ENCODE data around the gene MID1.

The MID1 gene

GRCh38 chrX:10512741-10513140 lies 107.6 kb downstream of the MID1 start:
- Histone ChIP-seq H3K27me3 (ENCODE audit: control insufficient read depth in 1 of 2, insufficient read depth in 1 of 2, low read length in 2 of 2) (no peaks in the 10 kb centered on the region), H3K27ac (ENCODE audit: low read length, poor library complexity, severe bottlenecking) (peak overlapping the region; percentile 88), H3K4ac (ENCODE audit: low read depth in 1 of 2, low read length in 2 of 2) (no peak overlapping the region), H4K8ac (ENCODE audit: low read length) (no peak overlapping the region), H3K4me3 (ENCODE audit: insufficient read depth in 1 of 2, low read depth in 1 of 2, low read length in 2 of 2) (no peak overlapping the region), H4K91ac (ENCODE audit: low read length) (no peak overlapping the region), H3K4me1 (ENCODE audit: control insufficient read depth, insufficient read depth, low read depth, low read length) (no peaks in the 10 kb centered on the region), H3K4me2 (ENCODE audit: low read length, poor library complexity, severe bottlenecking) (no peak overlapping the region), H3K36me3 (ENCODE audit: control insufficient read depth in 1 of 2, insufficient read depth in 2 of 2, low read depth in 1 of 2, low read length in 2 of 2) (no peaks in the 10 kb centered on the region), H2AFZ (ENCODE audit: low read depth, low read length) (no peak overlapping the region), H3K18ac (ENCODE audit: low read depth in 1 of 2, low read length in 2 of 2) (no peak overlapping the region), H3K79me1 (replicated peaks; ENCODE audit: low read length, poor library complexity, severe bottlenecking) (peaks cover 2% of the 10 kb centered on the region), H2AK5ac (ENCODE audit: low read length, severe bottlenecking) (no peak overlapping the region), H3K9me3 (ENCODE audit: control insufficient read depth, low read length) (no peaks in the 10 kb centered on the region), H2BK5ac (ENCODE audit: low read depth, low read length, poor library complexity, severe bottlenecking) (no peak overlapping the region), H3K9ac (ENCODE audit: low read length) (no peak overlapping the region), H3K23ac (ENCODE audit: low read length in 2 of 2) (no peak overlapping the region), H3K14ac (ENCODE audit: low read length in 2 of 2) (no peak overlapping the region), H2BK12ac (ENCODE audit: low read length in 2 of 2) (no peak overlapping the region), H2BK120ac (ENCODE audit: low read depth, low read length) (no peak overlapping the region), H2BK15ac (ENCODE audit: low read depth, poor library complexity, severe bottlenecking) (no peak overlapping the region)
- WGBS, result no CpG with 5 or more reads among the region's 3 CpGs
- no peak for DNase-seq

GRCh38 chrX:10512258-10512657 lies 108.1 kb downstream of the MID1 start:
- Histone ChIP-seq H2AK5ac (ENCODE audit: low read length, severe bottlenecking) (no peak overlapping the region), H4K8ac (ENCODE audit: low read length) (no peak overlapping the region), H3K4ac (ENCODE audit: low read depth in 1 of 2, low read length in 2 of 2) (no peak overlapping the region), H3K27me3 (ENCODE audit: control insufficient read depth in 1 of 2, insufficient read depth in 1 of 2, low read length in 2 of 2) (no peaks in the 10 kb centered on the region), H3K4me3 (ENCODE audit: insufficient read depth in 1 of 2, low read depth in 1 of 2, low read length in 2 of 2) (no peak overlapping the region), H3K4me1 (ENCODE audit: control insufficient read depth, insufficient read depth, low read depth, low read length) (no peaks in the 10 kb centered on the region), H4K91ac (ENCODE audit: low read length) (no peak overlapping the region), H3K36me3 (ENCODE audit: control insufficient read depth in 1 of 2, insufficient read depth in 2 of 2, low read depth in 1 of 2, low read length in 2 of 2) (no peaks in the 10 kb centered on the region), H3K9ac (ENCODE audit: low read length) (no peak overlapping the region), H3K23ac (ENCODE audit: low read length in 2 of 2) (no peak overlapping the region), H3K79me1 (replicated peaks; ENCODE audit: low read length, poor library complexity, severe bottlenecking) (peaks cover 2% of the 10 kb centered on the region), H3K4me2 (ENCODE audit: low read length, poor library complexity, severe bottlenecking) (no peak overlapping the region), H2AFZ (ENCODE audit: low read depth, low read length) (no peak overlapping the region), H3K27ac (ENCODE audit: low read length, poor library complexity, severe bottlenecking) (peak overlapping the region; percentile 88), H3K14ac (ENCODE audit: low read length in 2 of 2) (no peak overlapping the region), H2BK15ac (ENCODE audit: low read depth, poor library complexity, severe bottlenecking) (no peak overlapping the region), H3K9me3 (ENCODE audit: control insufficient read depth, low read length) (no peaks in the 10 kb centered on the region), H2BK5ac (ENCODE audit: low read depth, low read length, poor library complexity, severe bottlenecking) (no peak overlapping the region), H2BK120ac (ENCODE audit: low read depth, low read length) (no peak overlapping the region), H3K18ac (ENCODE audit: low read depth in 1 of 2, low read length in 2 of 2) (no peak overlapping the region), H2BK12ac (ENCODE audit: low read length in 2 of 2) (no peak overlapping the region)
- WGBS, result no CpG with 5 or more reads among the region's 1 CpG
- no peak for DNase-seq

DNA sequence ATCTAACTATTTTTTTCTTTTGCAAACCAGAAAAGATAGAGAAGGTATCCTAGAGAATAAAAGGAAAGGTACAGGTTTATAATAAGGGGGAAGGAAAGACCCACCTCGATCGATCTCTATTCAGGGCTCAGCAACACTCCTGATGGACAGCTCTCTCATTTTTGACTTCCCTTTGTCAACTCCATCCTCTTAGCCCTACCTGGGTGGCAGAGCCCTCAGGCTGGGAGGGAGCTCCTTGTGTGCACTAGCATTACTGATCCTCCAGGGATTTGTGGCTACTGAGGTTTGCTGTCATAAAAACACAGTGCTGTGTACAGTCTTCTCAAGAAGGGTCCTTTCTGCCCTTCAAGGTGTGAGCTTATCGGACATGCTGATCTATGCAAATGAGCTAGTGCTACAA lies 111.0 kb downstream of the MID1 start:
- no peak overlapping the region for H3K18ac ChIP-seq (ENCODE audit: low read depth in 1 of 2, low read length in 2 of 2)
- no peak for DNase-seq
- no peak overlapping the region for H2BK5ac ChIP-seq (ENCODE audit: low read depth, low read length, poor library complexity, severe bottlenecking)
- no CpG with 5 or more reads among the region's 3 CpGs for WGBS
- no peaks in the 10 kb centered on the region for H3K27me3 ChIP-seq (ENCODE audit: control insufficient read depth in 1 of 2, insufficient read depth in 1 of 2, low read length in 2 of 2)
- no peak overlapping the region for H3K4me2 ChIP-seq (ENCODE audit: low read length, poor library complexity, severe bottlenecking)
- no peak overlapping the region for H3K9ac ChIP-seq (ENCODE audit: low read length)
- H3K4me3 ChIP-seq (ENCODE audit: insufficient read depth in 1 of 2, low read depth in 1 of 2, low read length in 2 of 2), result no peak overlapping the region
- H4K91ac ChIP-seq (ENCODE audit: low read length), result no peak overlapping the region
- H3K14ac ChIP-seq (ENCODE audit: low read length in 2 of 2), result no peak overlapping the region
- no peak overlapping the region for H2AFZ ChIP-seq (ENCODE audit: low read depth, low read length)
- H3K79me1 ChIP-seq (replicated peaks; ENCODE audit: low read length, poor library complexity, severe bottlenecking), result peaks cover 2% of the 10 kb centered on the region
- no peak overlapping the region for H3K27ac ChIP-seq (ENCODE audit: low read length, poor library complexity, severe bottlenecking)
- H2BK15ac ChIP-seq (ENCODE audit: low read depth, poor library complexity, severe bottlenecking), result no peak overlapping the region
- H3K9me3 ChIP-seq (ENCODE audit: control insufficient read depth, low read length), result no peaks in the 10 kb centered on the region
- no peak overlapping the region for H4K8ac ChIP-seq (ENCODE audit: low read length)
- H3K23ac ChIP-seq (ENCODE audit: low read length in 2 of 2), result no peak overlapping the region
- no peak overlapping the region for H3K4ac ChIP-seq (ENCODE audit: low read depth in 1 of 2, low read length in 2 of 2)
- peaks cover 2% of the 10 kb centered on the region for H3K4me1 ChIP-seq (ENCODE audit: control insufficient read depth, insufficient read depth, low read depth, low read length)
- no peaks in the 10 kb centered on the region for H3K36me3 ChIP-seq (ENCODE audit: control insufficient read depth in 1 of 2, insufficient read depth in 2 of 2, low read depth in 1 of 2, low read length in 2 of 2)
- no peak overlapping the region for H2BK12ac ChIP-seq (ENCODE audit: low read length in 2 of 2)
- peak overlapping the region; percentile 87 for H2AK5ac ChIP-seq (ENCODE audit: low read length, severe bottlenecking)
- H2BK120ac ChIP-seq (ENCODE audit: low read depth, low read length), result no peak overlapping the region

GRCh38 chrX:10508891-10509290 lies 111.5 kb downstream of the MID1 start:
- no peak overlapping the region for H4K8ac ChIP-seq (ENCODE audit: low read length)
- peaks cover 2% of the 10 kb centered on the region for H3K79me1 ChIP-seq (replicated peaks; ENCODE audit: low read length, poor library complexity, severe bottlenecking)
- no peaks in the 10 kb centered on the region for H3K9me3 ChIP-seq (ENCODE audit: control insufficient read depth, low read length)
- H3K4me2 ChIP-seq (ENCODE audit: low read length, poor library complexity, severe bottlenecking), result no peak overlapping the region
- no peak overlapping the region for H3K9ac ChIP-seq (ENCODE audit: low read length)
- no peak overlapping the region for H3K18ac ChIP-seq (ENCODE audit: low read depth in 1 of 2, low read length in 2 of 2)
- H3K23ac ChIP-seq (ENCODE audit: low read length in 2 of 2), result no peak overlapping the region
- H2BK5ac ChIP-seq (ENCODE audit: low read depth, low read length, poor library complexity, severe bottlenecking), result no peak overlapping the region
- peaks cover 2% of the 10 kb centered on the region for H3K4me1 ChIP-seq (ENCODE audit: control insufficient read depth, insufficient read depth, low read depth, low read length)
- H2BK12ac ChIP-seq (ENCODE audit: low read length in 2 of 2), result no peak overlapping the region
- H3K14ac ChIP-seq (ENCODE audit: low read length in 2 of 2), result no peak overlapping the region
- no peak for DNase-seq
- no peaks in the 10 kb centered on the region for H3K36me3 ChIP-seq (ENCODE audit: control insufficient read depth in 1 of 2, insufficient read depth in 2 of 2, low read depth in 1 of 2, low read length in 2 of 2)
- no peak overlapping the region for H4K91ac ChIP-seq (ENCODE audit: low read length)
- no peak overlapping the region for H2BK15ac ChIP-seq (ENCODE audit: low read depth, poor library complexity, severe bottlenecking)
- no peak overlapping the region for H3K4me3 ChIP-seq (ENCODE audit: insufficient read depth in 1 of 2, low read depth in 1 of 2, low read length in 2 of 2)
- no peak overlapping the region for H2AFZ ChIP-seq (ENCODE audit: low read depth, low read length)
- no peaks in the 10 kb centered on the region for H3K27me3 ChIP-seq (ENCODE audit: control insufficient read depth in 1 of 2, insufficient read depth in 1 of 2, low read length in 2 of 2)
- H3K4ac ChIP-seq (ENCODE audit: low read depth in 1 of 2, low read length in 2 of 2), result no peak overlapping the region
- no peak overlapping the region for H3K27ac ChIP-seq (ENCODE audit: low read length, poor library complexity, severe bottlenecking)
- H2BK120ac ChIP-seq (ENCODE audit: low read depth, low read length), result no peak overlapping the region
- H2AK5ac ChIP-seq (ENCODE audit: low read length, severe bottlenecking), result no peak overlapping the region

Data from mesenchymal stem cell (in vitro differentiated cells and primary cell).